B cell (primary cell): ENCODE results near the gene TXNDC15. TPM values are rescaled to one million over a fixed set of nuclear protein-coding genes. Genes with fewer than 3 reads are reported as not detected.
A peak's percentile ranks its signal among the peaks of the same experiment; 100 is the strongest.

Source experiments
- ATAC-seq: fragments of 200-7000 bp; cut with Tn5 transposase; one replicate; pipeline ENCODE4 v1.10.0; 2021; ENCODE audit warnings: low read depth, mild to moderate bottlenecking, moderate number of reproducible peaks, moderate library complexity
- CTCF ChIA-PET: fragments of 350-600 bp; sonication (Branson Sonifier 250); formaldehyde crosslinking; loops from one replicate; lab custom pipeline; 2021; ENCODE audit warnings: antibody characterized with exemption, inconsistent platforms; lab: Charles Lee
- POLR2A ChIA-PET: fragments of 350-600 bp; sonication (Branson Sonifier 250); formaldehyde crosslinking; loops from one replicate; lab custom pipeline; 2021; ENCODE audit warnings: antibody characterized with exemption; lab: Charles Lee
- DNase-seq: peaks from one replicate; pipeline ENCODE4 v3.0.0; 2013
- H2AFZ ChIP-seq: 2 replicates; pipeline ENCODE4 v1.6.1; 2012; ENCODE audit warnings: mild to moderate bottlenecking, low read depth, low read length; ENCODE audit not compliant: insufficient read depth, poor library complexity, severe bottlenecking
- H3K27ac ChIP-seq, 2 donors: 1 replicate in 1 of 2; 2 replicates in 1 of 2; pipeline ENCODE4 v1.5.1; 2012 to 2013; ENCODE audit warnings: low read length in 2 of 2, mild to moderate bottlenecking in 2 of 2, moderate library complexity in 1 of 2
- H3K27me3 ChIP-seq, 4 experiments: fragments of 200-600 bp in 1 of 4; sonication (generic) in 1 of 4; replicated peaks in 1 of 4; 1 replicate in 2 of 4; 2 replicates in 2 of 4; pipeline versions ENCODE4 v1.6.1 to v1.7.0; 2013 to 2016; ENCODE audit warnings: low read length in 3 of 4, mild to moderate bottlenecking in 2 of 4, mixed read lengths in 1 of 4, moderate library complexity in 1 of 4; ENCODE audit not compliant: insufficient read depth in 4 of 4, control insufficient read depth in 3 of 4; ENCODE audit errors: control extremely low read depth in 1 of 4
- H3K36me3 ChIP-seq, 2 experiments: replicated peaks in 1 of 2; 1 replicate in 1 of 2; 2 replicates in 1 of 2; pipeline versions ENCODE4 v1.6.1 to v1.7.1; 2013; ENCODE audit warnings: low read length in 1 of 2; ENCODE audit not compliant: insufficient read depth in 2 of 2, control insufficient read depth in 1 of 2; ENCODE audit errors: control extremely low read depth in 1 of 2, extremely low read depth in 1 of 2
- H3K4me1 ChIP-seq, 2 donors: fragments of 200-600 bp in 1 of 2; sonication (generic) in 1 of 2; 1 replicate in 1 of 2; 2 replicates in 1 of 2; pipeline versions ENCODE4 v1.5.1 to v1.6.1; 2013 to 2017; ENCODE audit warnings: low read length in 2 of 2; ENCODE audit not compliant: control insufficient read depth in 2 of 2, insufficient read depth in 2 of 2
- H3K4me2 ChIP-seq: replicated peaks from 2 replicates; pipeline ENCODE3; 2012; ENCODE audit warnings: mild to moderate bottlenecking, low read depth, low read length; ENCODE audit not compliant: poor library complexity, severe bottlenecking
- H3K4me3 ChIP-seq, 5 experiments: fragments of 200-600 bp in 1 of 5; sonication (generic) in 1 of 5; 1 replicate in 3 of 5; 2 replicates in 2 of 5; pipeline versions ENCODE4 v1.5.1 to v1.7.0; 2011 to 2016; ENCODE audit warnings: low read length in 4 of 5, mild to moderate bottlenecking in 4 of 5, low read depth in 2 of 5, control low read depth in 1 of 5, moderate library complexity in 1 of 5; ENCODE audit not compliant: insufficient read depth in 1 of 5; ENCODE audit errors: control extremely low read depth in 1 of 5, extremely low read depth in 1 of 5
- H3K79me2 ChIP-seq: fragments of 200-600 bp; sonication (generic); one replicate; pipeline ENCODE4 v1.6.0; 2016; ENCODE audit warnings: low read length; ENCODE audit not compliant: control insufficient read depth, insufficient read depth
- H3K9ac ChIP-seq: fragments of 200-600 bp; sonication (generic); 2 replicates; pipeline ENCODE4 v1.6.1; 2017; ENCODE audit warnings: mild to moderate bottlenecking, low read length, moderate library complexity
- H3K9me3 ChIP-seq, 3 donors: one replicate each; pipeline versions ENCODE4 v1.6.1 to v1.7.1; 2013; ENCODE audit warnings: low read length in 2 of 3; ENCODE audit not compliant: control insufficient read depth in 2 of 3, insufficient read depth in 1 of 3; ENCODE audit errors: control extremely low read depth in 1 of 3
- H4K20me1 ChIP-seq: 2 replicates; pipeline ENCODE4 v1.6.0; 2012; ENCODE audit warnings: mild to moderate bottlenecking, low read length; ENCODE audit not compliant: insufficient read depth, control insufficient read depth, poor library complexity, severe bottlenecking
- H3K27ac Mint-ChIP-seq: one replicate; pipeline ENCODE4 v1.8.0; 2021; ENCODE audit warnings: mixed read lengths
- H3K27me3 Mint-ChIP-seq: one replicate; pipeline ENCODE4 v1.8.0; 2021; ENCODE audit warnings: mixed read lengths
- H3K4me1 Mint-ChIP-seq: one replicate; pipeline ENCODE4 v1.8.0; 2021; ENCODE audit warnings: mixed read lengths
- H3K4me3 Mint-ChIP-seq: one replicate; pipeline ENCODE4 v1.8.0; 2021; ENCODE audit warnings: mixed read lengths
- H3K9me3 Mint-ChIP-seq: one replicate; pipeline ENCODE4 v1.8.0; 2022; ENCODE audit warnings: mixed read lengths; ENCODE audit not compliant: insufficient read depth
- EZH2 ChIP-seq: IDR thresholded peaks from 2 replicates; pipeline ENCODE4 v1.6.1; 2012; ENCODE audit warnings: borderline replicate concordance, low read depth, mild to moderate bottlenecking, moderate library complexity, low read length; ENCODE audit not compliant: insufficient read depth, poor library complexity, severe bottlenecking
- WGBS: methylation state at CpG from one replicate; pipeline ENCODE4 v1.1.5; 2013; ENCODE audit warnings: missing lambda C conversion rate; ENCODE audit not compliant: insufficient coverage; 5-methylcytosine and 5-hydroxymethylcytosine counted together
- intact Hi-C: fragments of 100-400 bp; cut with micrococcal nuclease; formaldehyde crosslinking; loops from one replicate; pipeline ENCODE4 v1.10.0; 2022
- polyA plus RNA-seq: library from polyadenylated mRNA; depleted of rRNA; stranded (reverse); fragments of >200 nt; gene quantifications from 2 replicates; pipeline ENCODE4 v1.2.3, GENCODE V29; 2012
- total RNA-seq, 2 donors: library from RNA; stranded (reverse); fragments of 120-200 nt in 1 of 2; gene quantifications; 1 replicate in 1 of 2; 2 replicates in 1 of 2; pipeline versions ENCODE4 v1.2.3 to v1.2.4, GENCODE V29; 2013 to 2022
- TF ChIP-seq, protein P1 (sequence below): fragments of 200-600 bp; IDR thresholded peaks from one replicate; pipeline ENCODE4 v1.8.0; 2022; ENCODE audit warnings: antibody characterized with exemption, mild to moderate bottlenecking

The TXNDC15 gene
- total and polyA plus RNA-seq, 2 donors (not counting 1 experiment from before 2014, with no cell fraction given), result 18.5 to 50.4 TPM

GRCh38 chr5:134892282-134892681 lies 18.1 kb downstream of the TXNDC15 start:
- H3K79me2 ChIP-seq, result peaks cover 21% of the 10 kb centered on the region

DNA sequence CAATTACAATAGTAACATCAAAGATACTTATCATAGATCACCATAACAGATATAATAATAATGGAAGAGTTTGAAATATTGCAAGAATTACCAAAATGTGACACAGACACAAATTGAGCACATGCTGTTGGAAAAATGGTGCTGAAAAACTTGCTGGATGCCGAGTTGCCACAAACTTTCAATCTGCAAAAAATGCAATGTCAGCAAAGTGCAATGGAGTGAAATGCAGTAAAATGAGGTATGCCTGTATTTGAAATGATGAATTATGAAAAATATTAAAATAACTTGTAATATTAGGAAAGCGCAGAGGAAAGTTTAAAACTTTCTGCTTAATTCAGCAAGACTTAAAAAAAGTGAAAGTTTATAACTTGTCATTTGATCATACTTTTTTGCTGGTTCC lies 18.8 kb downstream of the TXNDC15 start:
- Histone ChIP-seq H3K9me3 (no peaks in the 10 kb centered on the region), H2AFZ (no peak overlapping the region), H3K79me2 (peaks cover 16% of the 10 kb centered on the region), H3K4me3 (no peak overlapping the region), H3K27ac (no peak overlapping the region), H3K36me3 (peaks cover 8 to 49% of the 10 kb centered on the region in 2 experiments), H3K4me2 (no peak overlapping the region), H3K9ac (peak overlapping the region; percentile 8), H3K27me3 (no peaks in the 10 kb centered on the region), H3K4me1 (no peaks in the 10 kb centered on the region), H4K20me1 (peaks cover 5% of the 10 kb centered on the region)
- Mint-ChIP-seq H3K4me3 (no peak overlapping the region), H3K4me1 (peaks cover 18% of the 10 kb centered on the region), H3K9me3 (no peaks in the 10 kb centered on the region), H3K27ac (peak overlapping the region; percentile 38), H3K27me3 (no peaks in the 10 kb centered on the region)
- DNase-seq (no peak), ATAC-seq (no peak)
- TF ChIP-seq EZH2, result no peak
- TF ChIP-seq, protein P1, sequence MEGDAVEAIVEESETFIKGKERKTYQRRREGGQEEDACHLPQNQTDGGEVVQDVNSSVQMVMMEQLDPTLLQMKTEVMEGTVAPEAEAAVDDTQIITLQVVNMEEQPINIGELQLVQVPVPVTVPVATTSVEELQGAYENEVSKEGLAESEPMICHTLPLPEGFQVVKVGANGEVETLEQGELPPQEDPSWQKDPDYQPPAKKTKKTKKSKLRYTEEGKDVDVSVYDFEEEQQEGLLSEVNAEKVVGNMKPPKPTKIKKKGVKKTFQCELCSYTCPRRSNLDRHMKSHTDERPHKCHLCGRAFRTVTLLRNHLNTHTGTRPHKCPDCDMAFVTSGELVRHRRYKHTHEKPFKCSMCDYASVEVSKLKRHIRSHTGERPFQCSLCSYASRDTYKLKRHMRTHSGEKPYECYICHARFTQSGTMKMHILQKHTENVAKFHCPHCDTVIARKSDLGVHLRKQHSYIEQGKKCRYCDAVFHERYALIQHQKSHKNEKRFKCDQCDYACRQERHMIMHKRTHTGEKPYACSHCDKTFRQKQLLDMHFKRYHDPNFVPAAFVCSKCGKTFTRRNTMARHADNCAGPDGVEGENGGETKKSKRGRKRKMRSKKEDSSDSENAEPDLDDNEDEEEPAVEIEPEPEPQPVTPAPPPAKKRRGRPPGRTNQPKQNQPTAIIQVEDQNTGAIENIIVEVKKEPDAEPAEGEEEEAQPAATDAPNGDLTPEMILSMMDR, result no peak
- intact Hi-C loops, result no loop called here
- POLR2A ChIA-PET, result no interaction called here
- CTCF ChIA-PET, result no interaction called here
- 100% methylated on average over 1 of the region's 2 CpGs for WGBS

More at GRCh38 chr5:134892282-134892681, 18.1 kb downstream of the TXNDC15 start:
- no peak overlapping the region for H2AFZ ChIP-seq
- no peaks in the 10 kb centered on the region for H3K27me3 ChIP-seq
- peaks cover 6 to 51% of the 10 kb centered on the region in 2 experiments for H3K36me3 ChIP-seq
- TF ChIP-seq EZH2, result no peak
- TF ChIP-seq, protein P1, result no peak
- DNase-seq, result no peak
- peak overlapping the region; percentile 8 for H3K9ac ChIP-seq
- Mint-ChIP-seq H3K9me3 (no peaks in the 10 kb centered on the region), H3K4me1 (peaks cover 21% of the 10 kb centered on the region), H3K27ac (peak overlapping the region; percentile 38), H3K27me3 (no peaks in the 10 kb centered on the region), H3K4me3 (no peak overlapping the region)
- H3K27ac ChIP-seq, result no peak overlapping the region
- no peak for ATAC-seq
- CTCF ChIA-PET, result interaction anchor here (0.5 to 0.8 kb wide), 3 partner anchors 9 to 306 kb away, joined by 3 to 5 read pairs (median 3); no protein-coding TSS in a partner anchor
- H3K4me3 ChIP-seq, result no peak overlapping the region
- WGBS, result no CpG with 5 or more reads among the region's 3 CpGs
- H4K20me1 ChIP-seq, result peaks cover 5% of the 10 kb centered on the region
- no peak overlapping the region for H3K4me2 ChIP-seq
- POLR2A ChIA-PET, result no interaction called here
- intact Hi-C loops, result no loop called here
- H3K9me3 ChIP-seq, result no peaks in the 10 kb centered on the region
- no peaks in the 10 kb centered on the region for H3K4me1 ChIP-seq
